HG03439 (cell line): ENCODE results near the gene SKAP1.

Source experiments
- ATAC-seq: cut with Tn5 transposase; IDR thresholded peaks from one replicate; pipeline ENCODE4 v1.9.1; 2021; ENCODE audit warnings: mild to moderate bottlenecking, moderate library complexity; ENCODE audit not compliant: unreplicated experiment

The SKAP1 gene

DNA sequence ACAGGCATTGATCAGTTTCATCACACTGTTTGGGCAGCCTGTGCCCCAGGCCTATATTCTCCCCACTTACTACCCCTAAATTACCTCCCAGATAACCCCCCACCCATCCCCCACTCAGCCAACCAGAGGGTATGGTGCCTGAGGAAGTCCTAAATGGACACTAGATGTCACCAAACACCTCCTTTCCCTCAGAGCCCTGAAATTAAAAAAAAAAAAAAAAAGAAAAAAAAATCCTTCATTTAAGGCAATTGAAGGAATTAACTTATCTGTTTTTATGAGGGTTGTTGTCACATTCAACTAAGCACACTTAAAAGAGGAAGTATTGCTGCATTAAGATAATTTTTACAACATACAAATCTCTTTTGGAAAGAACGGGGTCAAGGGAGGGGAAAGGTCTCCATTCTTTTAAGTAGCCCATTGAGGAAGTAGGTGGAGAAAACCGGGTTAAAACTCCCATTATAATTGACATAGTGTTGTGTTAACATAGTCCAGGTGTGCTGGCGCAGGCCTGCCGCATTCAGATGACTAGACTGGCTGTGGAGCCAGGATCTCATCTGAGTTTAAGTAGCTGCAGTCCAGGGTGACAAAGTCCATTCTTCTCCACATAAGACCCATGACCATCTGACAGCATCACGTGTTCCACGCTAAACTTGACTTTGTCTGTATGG lies 276.2 kb downstream of the SKAP1 start:
- no peak for ATAC-seq

GRCh38 chr17:48152289-48152688 lies 277.7 kb downstream of the SKAP1 start:
- ATAC-seq, result no peak

GRCh38 chr17:48151220-48151619 lies 278.8 kb downstream of the SKAP1 start:
- no peak for ATAC-seq

DNA sequence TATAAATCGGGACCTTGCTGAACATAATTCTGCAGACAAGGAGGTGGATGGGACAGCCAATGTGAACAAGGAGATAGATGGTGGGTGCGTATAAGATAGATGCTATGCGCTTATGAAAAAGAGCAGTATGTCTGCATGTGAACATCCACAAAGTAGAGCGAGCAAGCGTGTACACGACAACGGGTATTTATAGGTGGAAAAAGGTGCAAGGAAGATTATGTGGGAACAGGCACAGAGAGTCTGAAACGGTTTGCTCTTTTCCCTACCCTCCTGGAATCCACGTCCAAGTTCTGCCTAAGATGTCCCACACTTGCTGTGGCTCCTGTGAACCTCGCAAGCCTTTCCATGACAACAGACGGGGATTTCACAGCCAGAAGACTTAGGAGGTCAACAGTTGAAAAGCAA lies 279.4 kb downstream of the SKAP1 start:
- ATAC-seq, result no peak

GRCh38 chr17:48149787-48150463 lies 280.1 kb downstream of the SKAP1 start:
- ATAC-seq, result no peak

DNA sequence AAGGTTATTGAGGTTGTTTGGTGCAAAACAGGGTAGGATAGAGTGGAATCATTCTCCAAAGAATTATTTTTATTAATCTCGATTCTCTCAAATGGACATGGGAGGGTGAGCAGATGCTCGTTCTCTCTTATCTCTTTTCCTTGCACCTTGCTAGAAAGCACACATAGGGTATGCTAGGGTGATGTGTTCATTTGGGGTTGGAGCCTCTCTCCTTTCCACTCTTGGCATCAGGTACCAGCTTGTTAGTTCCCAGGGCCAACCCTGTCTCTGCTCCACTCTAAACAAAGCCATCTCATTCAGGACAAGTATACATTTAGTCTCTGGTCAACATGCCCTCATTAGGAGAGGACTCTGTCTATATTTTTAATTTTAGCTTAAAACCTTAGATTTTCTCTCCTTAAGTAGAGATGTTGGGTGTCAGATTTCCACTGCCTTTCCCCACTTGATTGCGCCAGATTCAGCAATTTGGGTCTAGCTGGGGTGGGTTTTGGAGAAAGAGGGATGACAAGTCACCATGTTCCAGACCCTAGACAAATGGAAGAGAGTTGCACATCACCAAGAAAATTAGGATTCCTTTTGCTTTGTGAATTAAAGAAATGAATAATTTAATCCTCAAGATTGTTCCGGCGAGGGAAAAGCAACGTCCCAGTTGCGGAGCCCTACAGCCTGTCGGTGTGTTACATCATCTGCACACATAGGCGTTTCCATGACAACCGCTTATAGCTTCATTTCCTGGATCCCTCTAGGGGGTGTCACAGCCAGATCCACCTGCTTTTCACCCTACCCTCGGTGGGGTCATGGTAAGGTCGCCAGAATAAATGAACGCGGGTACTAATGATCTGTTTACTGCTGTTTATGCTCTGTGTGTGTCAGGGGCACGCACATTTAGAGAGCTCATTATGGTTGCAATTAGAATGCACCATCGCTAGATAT lies 280.9 kb downstream of the SKAP1 start:
- ATAC-seq, result no peak

GRCh38 chr17:48148029-48148770 lies 281.8 kb downstream of the SKAP1 start:
- no peak for ATAC-seq

DNA sequence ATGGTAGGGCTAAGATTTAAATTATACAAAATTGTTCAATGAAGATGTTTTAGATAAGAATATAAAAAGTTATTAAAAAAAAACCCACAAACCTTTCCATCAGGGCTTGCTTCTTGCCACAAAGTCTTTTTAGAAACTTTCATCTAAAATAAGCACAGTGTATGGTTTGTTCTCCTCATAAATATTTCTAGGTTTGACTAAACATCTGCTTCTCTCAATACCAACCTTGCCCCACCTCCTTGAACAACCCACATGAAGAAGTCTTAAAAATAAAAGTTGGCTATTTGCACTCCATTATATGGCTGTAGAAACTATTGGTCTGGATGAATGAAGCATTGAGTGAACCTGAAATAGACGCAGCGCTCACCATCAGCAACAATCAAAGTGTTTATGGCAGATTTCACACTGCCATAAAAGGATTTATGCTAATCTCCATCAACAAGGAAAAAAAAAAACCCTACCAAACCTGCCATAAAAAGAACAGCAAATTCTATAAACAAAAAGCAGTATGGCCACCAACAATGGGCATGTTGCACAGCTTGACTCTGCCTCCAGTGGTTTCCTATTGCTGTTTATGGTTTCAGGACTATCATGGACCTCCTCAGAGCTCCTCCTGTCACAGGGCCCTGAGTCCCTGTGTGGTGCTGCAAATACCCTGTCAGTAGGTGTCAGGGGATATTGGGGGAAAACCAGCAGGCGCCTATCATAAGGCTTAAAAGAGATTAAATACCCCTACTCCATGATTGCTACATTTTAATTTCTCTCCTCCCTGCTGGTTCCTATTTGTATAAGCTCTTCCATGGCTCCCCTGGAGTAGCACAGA lies 284.8 kb downstream of the SKAP1 start:
- ATAC-seq, result no peak

DNA sequence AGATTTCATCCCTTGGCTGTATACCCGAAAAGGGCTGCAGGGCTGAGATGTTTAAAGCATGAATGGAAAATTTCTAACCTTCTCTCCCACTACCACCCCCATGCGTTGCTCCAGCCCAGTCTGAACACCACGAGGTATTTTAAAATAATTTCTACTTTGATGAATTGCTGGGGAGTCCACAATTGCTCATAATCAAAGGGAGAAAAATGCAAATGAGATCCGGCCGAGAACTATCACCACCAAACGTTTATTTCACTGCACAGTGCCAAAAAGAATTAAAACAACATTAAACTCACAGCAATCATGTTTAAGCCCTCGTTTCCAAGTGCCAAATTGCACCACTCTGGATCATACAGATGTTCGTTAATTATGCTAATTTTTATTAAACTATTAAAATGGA lies 285.8 kb downstream of the SKAP1 start:
- ATAC-seq, result no peak

GRCh38 chr17:48143629-48144028 lies 286.4 kb downstream of the SKAP1 start:
- no peak for ATAC-seq

GRCh38 chr17:48139944-48140343 lies 290.1 kb downstream of the SKAP1 start:
- no peak for ATAC-seq

- ATAC-seq, result no peak
Observed at GRCh38 chr17:48137656-48138055, 292.4 kb downstream of the SKAP1 start.

DNA sequence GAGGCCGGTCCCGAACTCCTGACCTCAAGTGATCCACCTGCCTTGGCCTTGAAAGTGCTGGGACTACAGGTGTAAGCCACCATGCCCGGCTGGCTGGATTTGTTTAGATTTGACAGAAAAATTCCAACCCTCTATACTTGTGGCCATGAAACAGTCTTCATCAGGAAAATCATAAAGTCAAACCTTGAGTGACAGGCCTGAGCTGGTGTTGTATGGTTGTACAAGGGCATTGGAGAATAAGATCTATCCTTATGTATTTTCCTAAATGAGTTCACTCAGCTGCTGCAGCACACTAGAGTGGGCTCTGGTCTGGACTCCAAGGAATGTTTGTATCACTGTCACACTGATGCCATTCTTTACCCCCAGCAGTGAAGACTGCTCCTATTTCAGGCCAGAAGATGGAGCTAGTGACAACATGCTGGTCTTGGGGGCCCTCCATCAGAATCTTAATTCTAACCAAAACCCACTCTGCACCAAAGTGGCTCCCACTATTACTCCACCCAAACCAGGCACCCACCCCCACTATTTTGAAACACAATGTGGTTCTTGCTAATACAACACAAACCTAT lies 295.0 kb downstream of the SKAP1 start:
- ATAC-seq, result no peak

DNA sequence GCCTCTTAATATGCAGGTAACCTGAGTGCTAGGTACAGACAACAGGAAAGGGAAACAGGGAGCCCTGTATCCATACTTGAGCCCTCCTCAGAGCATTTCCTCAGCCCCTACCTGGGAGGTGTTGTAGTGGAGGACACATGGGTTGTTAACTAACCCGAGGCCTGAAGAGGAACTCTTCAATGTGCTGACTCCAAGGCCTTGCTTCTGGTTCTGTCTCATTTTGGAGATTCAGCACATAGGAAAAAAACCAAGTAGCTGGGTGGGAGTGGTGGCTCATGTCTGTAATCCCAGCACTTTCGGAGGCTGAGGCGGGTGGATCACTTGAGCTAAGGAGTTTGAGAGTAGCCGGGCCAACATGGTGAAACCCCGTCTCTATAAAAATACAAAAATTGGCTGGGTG lies 297.6 kb downstream of the SKAP1 start:
- ATAC-seq, result no peak

DNA sequence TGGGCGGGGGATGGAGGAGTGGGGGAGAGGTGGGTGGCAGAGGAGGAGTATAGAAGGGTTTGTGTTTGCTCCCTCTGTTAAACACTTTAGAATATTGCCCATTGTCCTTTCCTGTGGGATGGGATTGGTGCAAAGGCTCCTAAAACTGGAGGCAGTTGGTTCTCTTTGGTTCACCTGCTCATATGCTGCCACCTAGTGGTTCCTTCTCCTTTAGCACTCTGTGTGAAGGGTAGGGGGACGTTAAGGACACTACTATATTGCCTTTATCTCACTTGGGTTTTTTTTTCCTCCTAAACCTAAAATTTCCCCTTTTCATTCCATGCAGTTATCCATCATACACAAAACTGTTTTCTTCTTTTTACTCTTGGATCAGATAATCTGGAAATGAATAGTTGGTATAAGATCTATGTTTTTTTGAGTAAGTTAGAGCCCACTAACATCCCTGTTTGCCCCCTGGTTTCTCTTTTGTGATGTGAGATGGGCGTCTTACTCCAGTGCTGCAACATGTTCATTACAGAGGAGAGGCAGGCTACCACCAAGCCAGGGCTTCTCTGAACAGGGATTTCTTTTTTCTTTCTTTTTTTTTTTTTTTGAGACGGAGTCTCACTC lies 298.7 kb downstream of the SKAP1 start:
- ATAC-seq, result no peak

DNA sequence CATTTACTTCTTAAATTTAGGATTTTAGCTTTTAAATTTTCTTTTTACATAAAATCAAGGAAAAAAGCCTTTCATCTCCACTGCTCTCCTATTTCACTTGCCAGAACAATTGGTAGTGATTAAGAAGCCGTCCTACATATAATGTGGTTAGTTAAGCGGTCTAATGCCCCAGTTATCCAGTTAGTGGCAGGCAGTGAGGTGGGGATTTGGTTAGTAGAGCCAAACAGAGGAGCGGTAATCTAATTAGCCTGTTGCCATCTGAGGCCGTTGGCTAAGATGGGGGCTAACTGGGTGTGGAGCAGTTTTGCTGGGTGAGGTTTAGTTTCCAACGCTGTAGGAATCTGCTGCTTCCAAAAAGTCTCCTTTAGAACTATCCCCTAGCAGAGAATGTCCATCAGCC lies 300.0 kb downstream of the SKAP1 start:
- ATAC-seq, result no peak

DNA sequence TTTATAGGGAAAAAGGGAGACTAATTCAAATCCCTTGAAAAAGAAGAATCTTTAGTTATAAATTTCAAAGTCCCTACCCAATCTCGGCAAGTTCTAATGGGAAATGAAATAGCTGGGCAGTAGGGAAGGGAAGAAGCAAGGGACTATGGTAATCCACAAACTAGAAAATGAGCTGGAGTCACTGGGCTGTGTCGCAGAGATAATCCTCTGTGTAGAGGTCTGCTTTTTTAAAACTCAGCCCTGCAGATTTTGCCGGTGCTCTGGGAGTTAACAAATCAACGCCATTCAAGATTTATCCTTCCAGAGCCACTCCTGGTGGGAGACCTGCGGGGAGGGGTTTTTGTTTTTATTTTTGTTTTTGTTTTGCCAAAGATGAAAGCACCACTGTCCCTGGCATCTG lies 301.6 kb downstream of the SKAP1 start:
- no peak for ATAC-seq

GRCh38 chr17:48127371-48128051 lies 302.5 kb downstream of the SKAP1 start:
- ATAC-seq, result no peak

- no peak for ATAC-seq
Observed at GRCh38 chr17:48126532-48126850, 303.5 kb downstream of the SKAP1 start.
